H1 (cell line): ENCODE data around the gene AKAP12.

ENCODE experiments used
- BACH1 ChIP-seq: IDR thresholded peaks from 2 replicates; pipeline ENCODE4 v1.6.1; 2012; ENCODE audit warnings: low read length, improper control_type of control experiment
- CBX5 ChIP-seq: fragments of 300-800, 300-1000 bp; sonication (generic); IDR thresholded peaks from 2 replicates; pipeline ENCODE4 v1.7.1; 2016; ENCODE audit warnings: antibody characterized with exemption, low read length, low read depth
- CEBPB ChIP-seq: IDR thresholded peaks from 2 replicates; pipeline ENCODE4 v1.6.1; 2012; ENCODE audit warnings: low read depth, low read length
- CTBP2 ChIP-seq: IDR thresholded peaks from 2 replicates; pipeline ENCODE4 v1.7.0; 2011; ENCODE audit warnings: borderline replicate concordance, mild to moderate bottlenecking, moderate library complexity, mixed read lengths, low read length; ENCODE audit not compliant: insufficient read depth, insufficient read length
- EP300 ChIP-seq, 2 experiments: IDR thresholded peaks; 1 replicate in 1 of 2; 2 replicates in 1 of 2; pipeline ENCODE4 v1.6.1; 2011 to 2012; ENCODE audit warnings: low read depth in 2 of 2, low read length in 2 of 2, mild to moderate bottlenecking in 2 of 2, borderline replicate concordance in 1 of 2, inconsistent platforms in 1 of 2, moderate library complexity in 1 of 2
- EZH2 ChIP-seq: fragments of 200-600 bp; sonication (generic); IDR thresholded peaks from 2 replicates; pipeline ENCODE4 v1.7.1; 2012; ENCODE audit warnings: low read depth, mild to moderate bottlenecking, moderate library complexity, low read length, inconsistent platforms; ENCODE audit not compliant: severe bottlenecking
- JUND ChIP-seq: IDR thresholded peaks from 2 replicates; pipeline ENCODE4 v1.6.1; 2011; ENCODE audit warnings: mild to moderate bottlenecking, improper control_type of control experiment, low read length
- POLR2A ChIP-seq, 2 experiments: IDR thresholded peaks; 1 replicate in 1 of 2; 2 replicates in 1 of 2; pipeline ENCODE4 v1.6.1; 2011; ENCODE audit warnings: low read depth in 2 of 2, low read length in 2 of 2, mild to moderate bottlenecking in 2 of 2; ENCODE audit errors: control extremely low read depth in 1 of 2
- POU5F1 ChIP-seq: IDR thresholded peaks from 2 replicates; pipeline ENCODE4 v1.6.1; 2011; ENCODE audit warnings: low read depth, mild to moderate bottlenecking, low read length, moderate library complexity
- TBP ChIP-seq: IDR thresholded peaks from 2 replicates; pipeline ENCODE4 v1.6.1; 2011; ENCODE audit warnings: low read depth, low read length, improper control_type of control experiment
- TF ChIP-seq, protein P1 (sequence below), 3 experiments: IDR thresholded peaks; 1 replicate in 2 of 3; 2 replicates in 1 of 3; pipeline versions ENCODE4 v1.5.1 to v1.6.1; 2011; ENCODE audit warnings: low read length in 3 of 3, mild to moderate bottlenecking in 3 of 3, inconsistent platforms in 2 of 3, low read depth in 1 of 3, moderate library complexity in 1 of 3; ENCODE audit not compliant: insufficient read depth in 1 of 3; ENCODE audit errors: control extremely low read depth in 1 of 3

DNA sequence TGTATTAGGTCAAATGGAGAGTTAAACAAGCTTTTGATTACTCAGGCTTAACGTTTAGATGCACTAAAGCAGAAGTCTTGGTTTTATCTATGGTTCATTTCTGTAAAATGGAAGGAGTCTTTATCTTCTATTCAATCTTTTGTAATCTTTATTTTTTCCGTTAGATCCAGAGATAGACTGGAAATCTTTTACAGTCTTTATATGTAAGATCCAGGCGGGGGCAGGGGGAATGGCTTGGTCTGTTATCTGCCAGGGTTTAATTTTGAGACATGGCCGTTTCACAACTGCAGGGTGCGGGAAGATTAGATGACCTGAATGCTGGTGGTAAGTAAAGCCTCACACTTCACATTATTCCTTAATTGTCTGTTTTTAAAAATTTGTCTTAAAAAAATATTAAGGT is 3.7 kb downstream of the AKAP12 start:
- TF ChIP-seq JUND (no peak), TBP (no peak), POLR2A (IDR thresholded peaks at IDR 0.05; ENCODE audit: control extremely low read depth in 1 of 2, low read depth in 2 of 2, low read length in 2 of 2) (no peak), CBX5 (no peak), BACH1 (no peak), EZH2 (no peak), CTBP2 (no peak), POU5F1 (no peak), EP300 (IDR thresholded peaks at IDR 0.05; ENCODE audit: borderline replicate concordance in 1 of 2, low read depth in 2 of 2, low read length in 2 of 2) (no peak), CEBPB (no peak)
- TF ChIP-seq, protein P1, sequence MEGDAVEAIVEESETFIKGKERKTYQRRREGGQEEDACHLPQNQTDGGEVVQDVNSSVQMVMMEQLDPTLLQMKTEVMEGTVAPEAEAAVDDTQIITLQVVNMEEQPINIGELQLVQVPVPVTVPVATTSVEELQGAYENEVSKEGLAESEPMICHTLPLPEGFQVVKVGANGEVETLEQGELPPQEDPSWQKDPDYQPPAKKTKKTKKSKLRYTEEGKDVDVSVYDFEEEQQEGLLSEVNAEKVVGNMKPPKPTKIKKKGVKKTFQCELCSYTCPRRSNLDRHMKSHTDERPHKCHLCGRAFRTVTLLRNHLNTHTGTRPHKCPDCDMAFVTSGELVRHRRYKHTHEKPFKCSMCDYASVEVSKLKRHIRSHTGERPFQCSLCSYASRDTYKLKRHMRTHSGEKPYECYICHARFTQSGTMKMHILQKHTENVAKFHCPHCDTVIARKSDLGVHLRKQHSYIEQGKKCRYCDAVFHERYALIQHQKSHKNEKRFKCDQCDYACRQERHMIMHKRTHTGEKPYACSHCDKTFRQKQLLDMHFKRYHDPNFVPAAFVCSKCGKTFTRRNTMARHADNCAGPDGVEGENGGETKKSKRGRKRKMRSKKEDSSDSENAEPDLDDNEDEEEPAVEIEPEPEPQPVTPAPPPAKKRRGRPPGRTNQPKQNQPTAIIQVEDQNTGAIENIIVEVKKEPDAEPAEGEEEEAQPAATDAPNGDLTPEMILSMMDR (IDR thresholded peaks at IDR 0.05; ENCODE audit: control extremely low read depth in 1 of 3, insufficient read depth in 1 of 3, low read depth in 1 of 3, low read length in 3 of 3): no peak
